ENCODE results near the gene TSSC4.

TSSC4 gene

DNA sequence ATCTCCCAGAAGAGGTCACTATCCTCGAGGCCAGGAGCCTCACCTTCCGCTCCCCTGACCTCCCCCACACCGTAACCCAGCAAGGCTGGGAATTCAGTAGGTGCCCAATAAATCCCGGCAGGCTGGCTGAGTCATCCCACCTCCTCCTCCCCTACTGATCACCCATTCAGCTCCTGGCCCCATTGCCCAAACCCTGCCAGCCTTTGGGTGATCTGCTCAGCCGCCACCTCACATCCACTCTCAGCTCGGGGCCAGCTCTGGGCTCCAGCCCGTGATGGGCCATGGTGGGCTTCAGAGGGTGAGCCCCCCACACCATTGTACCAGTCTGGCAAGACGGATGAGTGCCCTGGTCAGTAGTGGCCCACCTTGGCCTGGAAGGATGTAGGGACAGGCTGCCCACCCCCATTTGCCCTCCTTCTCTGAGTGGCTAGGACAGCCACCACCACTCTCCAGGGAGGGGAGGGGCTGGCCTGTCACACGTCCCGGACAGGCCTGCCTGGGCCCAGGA lies 35.5 kb downstream of the TSSC4 start:
- TF ChIP-seq, protein P1, sequence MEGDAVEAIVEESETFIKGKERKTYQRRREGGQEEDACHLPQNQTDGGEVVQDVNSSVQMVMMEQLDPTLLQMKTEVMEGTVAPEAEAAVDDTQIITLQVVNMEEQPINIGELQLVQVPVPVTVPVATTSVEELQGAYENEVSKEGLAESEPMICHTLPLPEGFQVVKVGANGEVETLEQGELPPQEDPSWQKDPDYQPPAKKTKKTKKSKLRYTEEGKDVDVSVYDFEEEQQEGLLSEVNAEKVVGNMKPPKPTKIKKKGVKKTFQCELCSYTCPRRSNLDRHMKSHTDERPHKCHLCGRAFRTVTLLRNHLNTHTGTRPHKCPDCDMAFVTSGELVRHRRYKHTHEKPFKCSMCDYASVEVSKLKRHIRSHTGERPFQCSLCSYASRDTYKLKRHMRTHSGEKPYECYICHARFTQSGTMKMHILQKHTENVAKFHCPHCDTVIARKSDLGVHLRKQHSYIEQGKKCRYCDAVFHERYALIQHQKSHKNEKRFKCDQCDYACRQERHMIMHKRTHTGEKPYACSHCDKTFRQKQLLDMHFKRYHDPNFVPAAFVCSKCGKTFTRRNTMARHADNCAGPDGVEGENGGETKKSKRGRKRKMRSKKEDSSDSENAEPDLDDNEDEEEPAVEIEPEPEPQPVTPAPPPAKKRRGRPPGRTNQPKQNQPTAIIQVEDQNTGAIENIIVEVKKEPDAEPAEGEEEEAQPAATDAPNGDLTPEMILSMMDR (conservative IDR thresholded peaks at IDR 0.05; ENCODE audit: low read depth, low read length): no peak
- no peak for DNase-seq (ENCODE audit: low read depth)
- no peak overlapping the region for H3K4me3 ChIP-seq (ENCODE audit: low read depth, low read length)

DNA sequence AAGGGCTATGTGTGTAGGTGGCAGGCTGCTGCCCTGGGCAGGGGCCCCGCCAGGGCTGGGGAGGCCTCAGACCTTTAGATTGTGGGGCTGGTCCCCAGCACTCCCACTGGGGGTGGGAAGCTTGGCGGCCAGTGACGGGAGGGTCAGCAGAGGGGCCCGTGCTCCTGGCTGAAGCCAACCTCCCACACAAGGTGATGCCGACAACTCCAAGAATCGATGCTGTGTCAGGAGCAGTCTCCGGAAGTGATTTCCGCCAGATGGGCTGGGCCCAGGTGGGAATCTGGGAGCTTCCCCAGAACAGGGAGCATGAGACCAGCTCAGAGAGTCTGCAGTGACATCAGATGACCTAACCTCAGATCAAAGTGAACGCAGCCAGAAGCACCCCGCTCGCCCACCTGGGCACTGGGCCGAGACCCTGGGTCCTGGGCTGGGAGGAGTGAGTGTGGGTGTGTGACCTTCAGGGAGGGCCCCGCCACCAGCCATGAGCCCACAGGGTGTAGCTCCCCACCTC lies 36.0 kb downstream of the TSSC4 start:
- H3K4me3 ChIP-seq (ENCODE audit: low read depth, low read length): no peak overlapping the region
- TF ChIP-seq, protein P1 (conservative IDR thresholded peaks at IDR 0.05; ENCODE audit: low read depth, low read length): no peak
- no peak for DNase-seq (ENCODE audit: low read depth)

DNA sequence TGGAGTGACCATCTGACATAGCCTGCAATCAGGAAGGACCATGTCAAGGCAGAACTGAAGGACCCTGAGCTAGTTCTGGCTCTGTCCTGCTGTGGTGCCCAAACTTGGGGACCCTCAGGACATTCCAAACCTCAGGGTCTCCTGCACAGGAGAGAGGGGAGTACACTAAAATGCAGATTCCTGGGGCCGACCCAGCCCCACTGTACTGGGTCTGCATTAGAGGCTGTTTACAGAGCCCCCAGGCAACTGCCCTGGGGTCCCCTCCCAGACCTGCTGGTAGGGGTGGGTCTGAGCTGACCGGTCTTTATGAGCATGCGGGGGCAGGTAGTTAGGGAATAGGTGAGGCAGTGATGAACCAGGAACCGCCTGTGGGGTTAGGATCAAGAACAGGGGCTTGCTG lies 37.0 kb downstream of the TSSC4 start:
- no peak for DNase-seq (ENCODE audit: low read depth)
- H3K4me3 ChIP-seq (ENCODE audit: low read depth, low read length): no peak overlapping the region
- TF ChIP-seq, protein P1 (conservative IDR thresholded peaks at IDR 0.05; ENCODE audit: low read depth, low read length): no peak

DNA sequence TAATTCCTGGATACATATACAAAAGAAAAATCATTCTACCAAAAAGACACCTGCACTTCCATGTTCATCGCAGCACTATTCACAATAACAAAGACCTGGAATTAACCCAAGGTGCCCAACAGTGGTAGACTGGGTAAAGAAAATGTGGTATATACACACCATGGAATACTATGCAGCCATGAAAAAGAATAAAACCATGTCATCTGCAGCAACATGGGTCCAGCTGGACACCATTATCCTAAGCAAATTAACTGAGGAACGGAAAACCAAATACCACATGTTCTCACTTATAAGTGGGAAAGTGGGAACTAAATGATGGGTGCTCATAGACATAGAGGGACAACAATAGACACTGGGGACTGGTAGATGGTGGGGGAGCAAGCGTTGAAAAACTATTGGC lies 39.3 kb downstream of the TSSC4 start:
- no peak for DNase-seq (ENCODE audit: low read depth)
- no peak overlapping the region for H3K4me3 ChIP-seq (ENCODE audit: low read depth, low read length)
- TF ChIP-seq, protein P1 (conservative IDR thresholded peaks at IDR 0.05; ENCODE audit: low read depth, low read length): no peak

DNA sequence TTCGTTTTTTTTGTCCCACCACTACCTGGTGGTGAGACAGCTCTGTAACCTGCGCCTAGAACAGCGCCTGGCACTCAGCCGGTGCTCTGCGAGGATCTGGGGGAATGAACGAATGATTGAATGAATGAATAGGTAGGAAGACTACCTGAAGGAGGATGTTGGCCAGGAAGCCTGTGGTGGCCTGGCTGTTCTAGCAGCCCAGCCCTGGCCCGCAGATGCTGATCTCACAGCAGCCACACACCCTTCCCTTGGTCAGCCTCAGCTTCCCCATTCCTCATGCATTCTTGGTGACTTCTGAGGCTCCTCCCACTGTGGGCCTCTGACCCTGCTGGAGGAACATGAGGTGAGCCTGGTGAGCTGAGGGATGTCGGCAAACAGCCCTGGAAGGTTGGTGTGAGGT lies 40.1 kb downstream of the TSSC4 start:
- H3K4me3 ChIP-seq (ENCODE audit: low read depth, low read length): no peak overlapping the region
- no peak for DNase-seq (ENCODE audit: low read depth)
- TF ChIP-seq, protein P1 (conservative IDR thresholded peaks at IDR 0.05; ENCODE audit: low read depth, low read length): no peak

DNA sequence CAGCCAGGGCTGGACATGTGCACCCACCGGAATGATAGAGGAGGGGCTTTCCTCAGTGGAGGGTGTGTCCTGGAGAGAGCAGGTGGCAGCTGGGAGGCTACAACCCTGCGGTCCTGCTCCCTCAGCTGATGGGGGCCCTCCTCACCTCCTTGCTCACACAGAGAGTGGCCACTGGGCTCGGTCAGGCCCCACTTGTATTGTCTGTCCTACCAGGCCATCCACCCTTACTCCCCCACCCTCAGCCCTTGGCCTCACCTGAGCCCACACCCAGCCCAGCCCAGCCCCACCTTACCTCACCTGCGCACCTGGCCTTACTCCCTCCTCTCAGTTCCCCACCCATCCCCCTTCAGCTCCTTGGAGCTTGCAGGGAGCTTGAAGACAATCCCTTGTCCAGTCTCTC lies 40.6 kb downstream of the TSSC4 start:
- TF ChIP-seq, protein P1 (conservative IDR thresholded peaks at IDR 0.05; ENCODE audit: low read depth, low read length): no peak
- no peak for DNase-seq (ENCODE audit: low read depth)
- no peak overlapping the region for H3K4me3 ChIP-seq (ENCODE audit: low read depth, low read length)

DNA sequence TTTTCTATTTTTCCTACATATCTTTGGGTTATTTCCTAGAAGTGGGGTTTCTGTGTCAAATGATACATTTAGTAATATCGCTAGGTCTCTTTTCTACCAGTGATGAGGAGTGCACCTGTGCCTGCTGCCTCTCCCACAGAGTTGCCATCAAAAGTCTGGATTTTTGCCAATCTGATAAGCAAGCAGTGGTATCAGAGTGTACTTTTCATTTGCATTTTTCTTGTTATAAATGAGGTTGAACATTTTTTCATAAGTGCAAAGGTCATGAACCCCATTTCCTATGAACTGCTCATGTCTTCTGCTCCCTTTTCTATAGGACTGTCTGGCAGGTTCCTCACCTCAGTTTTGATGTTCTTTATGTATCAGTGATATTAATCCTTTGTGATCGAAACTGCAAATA lies 42.0 kb downstream of the TSSC4 start:
- no peak overlapping the region for H3K4me3 ChIP-seq (ENCODE audit: low read depth, low read length)
- no peak for DNase-seq (ENCODE audit: low read depth)
- TF ChIP-seq, protein P1 (conservative IDR thresholded peaks at IDR 0.05; ENCODE audit: low read depth, low read length): no peak
